Medulla oblongata (tissue), 1 donor: ENCODE results near the gene CDC42SE1.
"Not testable (repeated sequence)": the region's sequence is repeated elsewhere in the genome, so short reads cannot be mapped to it uniquely, and the experiment has no call there.

Experiments used
- DNase-seq: peaks from one replicate; pipeline ENCODE4 v3.0.0-alpha.2; 2015; ENCODE audit errors: extremely low spot score

CDC42SE1 gene, protein sequence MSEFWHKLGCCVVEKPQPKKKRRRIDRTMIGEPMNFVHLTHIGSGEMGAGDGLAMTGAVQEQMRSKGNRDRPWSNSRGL

DNA sequence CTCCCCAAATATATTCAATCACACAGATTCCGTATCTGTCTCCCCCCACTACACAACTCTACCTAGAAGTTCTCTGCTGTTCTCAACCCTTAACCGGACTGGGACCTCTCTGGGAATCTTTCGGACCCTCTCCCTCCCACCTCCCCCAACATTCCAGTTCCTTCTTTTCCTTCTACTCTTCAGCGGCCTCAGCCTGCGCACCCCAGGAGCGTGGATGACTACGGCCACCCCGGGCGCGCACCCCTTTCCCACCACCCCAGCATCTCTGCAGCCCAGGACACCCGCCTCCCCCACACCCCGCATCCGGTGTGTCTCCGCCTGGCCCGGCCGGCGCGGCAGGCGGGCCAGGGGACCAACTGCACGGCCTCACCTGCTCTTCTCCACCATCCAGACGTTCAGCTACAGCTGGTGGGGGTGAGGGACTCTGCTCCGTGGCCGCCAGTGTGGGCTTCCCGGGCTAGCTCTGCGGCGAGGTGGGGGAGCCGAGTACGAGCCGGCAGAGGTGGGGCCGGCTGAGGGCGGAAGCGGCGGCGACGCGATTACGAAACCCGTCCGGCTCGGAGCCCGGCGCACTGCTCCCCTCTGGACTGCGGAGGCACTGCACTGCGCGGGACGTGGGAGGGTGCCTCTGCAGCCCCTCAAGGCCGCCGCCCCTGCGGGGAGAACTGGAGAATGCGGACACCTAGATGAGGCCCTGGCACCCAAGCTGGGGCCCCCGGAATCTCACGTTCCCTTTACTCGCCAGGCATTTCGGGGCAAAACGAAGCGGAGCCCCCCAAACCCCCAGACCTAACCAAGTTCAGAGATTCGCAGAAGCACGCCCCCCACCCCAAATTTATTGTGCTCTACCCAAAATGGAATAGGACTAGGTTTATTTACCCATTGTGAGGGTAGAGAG, at the start of gene CDC42SE1:
Gene CDC42SE1 (minus strand): TSS at position 514 of the 898 bp plus-strand sequence. CDS start 3,892 bp downstream, outside the sequence.
- DNase-seq, result peak; percentile 83

DNA sequence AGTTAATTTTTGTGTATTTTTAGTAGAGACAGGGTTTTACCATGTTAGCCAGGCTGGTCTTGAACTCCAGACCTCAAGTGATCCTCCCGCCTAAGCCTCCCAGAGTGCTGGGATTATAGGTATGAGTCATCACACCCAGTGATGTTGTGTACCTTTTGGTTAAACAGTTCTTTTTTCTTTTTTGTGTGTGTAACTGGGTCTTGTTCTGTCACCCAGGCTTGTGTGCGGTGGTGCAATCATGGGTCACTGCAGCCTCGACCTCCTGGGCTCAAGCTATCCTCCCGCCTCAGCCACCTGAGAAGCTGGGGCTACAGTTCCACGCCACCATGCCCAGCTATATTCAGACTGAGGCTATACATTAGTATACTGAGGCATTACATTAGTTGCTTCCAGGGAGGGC, 48.9 kb upstream of the CDC42SE1 start:
- no peak for DNase-seq

DNA sequence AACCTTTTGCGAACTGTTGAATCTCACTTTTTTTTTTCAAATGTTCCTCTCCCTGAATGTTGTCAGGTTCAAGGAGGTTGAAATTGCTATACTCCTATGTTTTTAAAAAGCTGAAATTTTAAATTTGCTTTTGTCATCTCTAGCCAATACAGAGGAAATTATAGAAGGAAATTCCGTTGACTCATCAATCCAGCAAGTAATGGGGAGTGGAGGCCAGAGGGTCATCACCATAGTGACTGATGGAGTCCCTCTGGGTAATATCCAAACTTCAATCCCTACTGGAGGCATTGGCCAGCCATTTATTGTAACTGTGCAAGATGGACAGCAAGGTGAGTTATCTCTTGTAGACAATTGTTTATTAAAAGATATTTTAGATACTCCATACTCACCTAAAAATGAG, 47.5 kb upstream of the CDC42SE1 start:
- no peak for DNase-seq

DNA sequence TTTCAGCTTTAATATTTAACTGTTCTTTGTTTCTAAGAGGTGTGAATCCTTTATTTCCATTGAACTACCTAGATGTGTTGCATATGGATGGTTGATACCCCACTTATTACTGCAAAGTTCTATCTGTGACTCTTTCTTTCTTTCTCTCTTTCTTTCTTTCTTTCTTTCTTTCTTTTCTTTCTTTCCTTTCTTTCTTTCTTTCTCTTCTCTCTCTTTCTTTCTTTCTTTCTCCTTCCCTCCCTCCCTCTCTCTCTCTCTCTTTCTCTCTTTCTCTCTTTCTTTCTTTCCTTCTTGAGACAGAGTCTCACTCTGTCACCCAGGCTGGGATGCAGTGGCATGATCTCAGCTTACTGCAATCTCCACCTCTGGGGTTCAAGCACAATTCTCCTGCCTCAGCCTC, 45.2 kb upstream of the CDC42SE1 start:
- DNase-seq, result no peak

DNA sequence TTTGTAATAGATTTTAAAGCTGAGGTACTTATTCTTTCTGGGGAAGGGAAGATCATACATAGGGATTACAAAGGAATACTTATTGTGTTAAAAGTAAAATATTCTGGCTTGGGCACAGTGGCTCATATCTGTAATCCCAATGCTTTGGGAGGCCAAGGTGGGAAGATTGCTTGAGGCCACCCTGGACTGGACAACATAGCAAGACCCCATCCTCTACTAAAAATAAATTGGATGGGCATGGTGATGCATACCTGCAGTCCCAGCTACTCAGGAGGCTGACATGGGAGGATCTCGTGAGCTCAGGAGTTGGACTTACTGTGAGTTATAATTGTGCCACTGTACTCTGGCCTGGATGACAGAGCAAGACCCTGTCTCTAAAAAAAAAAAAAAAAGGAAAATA, 38.7 kb upstream of the CDC42SE1 start:
- DNase-seq, result no peak

DNA sequence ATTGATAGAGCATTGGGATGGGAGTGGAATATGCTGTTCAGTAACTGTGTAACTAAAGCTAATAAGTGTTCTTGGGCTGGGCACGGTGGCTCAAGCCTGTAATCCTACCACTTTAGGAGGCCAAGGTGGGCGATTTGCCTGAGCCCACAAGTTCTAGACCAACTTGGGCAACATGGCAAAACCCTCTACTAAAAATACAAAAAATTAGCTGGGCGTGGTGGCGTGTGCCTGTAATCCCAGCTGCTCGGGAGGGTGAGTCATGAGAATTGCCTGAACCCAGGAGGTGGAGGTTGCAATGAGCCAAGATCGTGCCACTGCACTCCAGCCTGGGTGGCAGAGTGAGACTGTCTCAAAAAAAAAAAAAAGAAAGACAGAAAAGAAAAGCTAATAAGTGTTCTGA, 38.0 kb upstream of the CDC42SE1 start:
- DNase-seq, result not testable (repeated sequence)

DNA sequence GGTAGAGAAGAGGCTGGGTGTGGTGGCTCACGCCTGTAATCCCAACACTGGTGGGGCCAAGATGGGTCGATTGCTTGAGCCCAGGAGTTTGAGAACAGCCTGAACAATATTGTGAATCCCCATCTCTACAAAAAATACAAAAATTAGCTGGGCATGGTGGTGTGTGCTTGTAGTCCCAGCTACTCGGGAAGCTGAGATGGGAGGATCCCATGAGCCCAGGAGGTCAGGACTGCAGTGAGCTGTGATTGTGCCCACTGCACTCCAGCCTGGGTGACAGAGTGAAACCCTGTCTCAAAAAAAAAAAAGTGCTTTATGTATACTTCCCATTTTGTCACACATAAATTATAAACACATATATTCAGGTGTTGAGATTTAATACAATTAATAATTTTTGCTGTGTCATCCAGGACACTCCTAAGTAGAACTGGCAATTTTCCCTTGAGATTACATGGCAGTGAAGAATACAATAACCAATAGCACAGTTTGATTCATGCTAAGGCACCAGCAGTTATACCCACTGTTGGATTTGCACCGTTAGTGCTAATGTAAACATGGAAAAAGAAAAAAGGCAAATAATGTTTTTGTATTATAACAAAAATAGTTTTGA, 26.6 kb upstream of the CDC42SE1 start:
- DNase-seq, result no peak

DNA sequence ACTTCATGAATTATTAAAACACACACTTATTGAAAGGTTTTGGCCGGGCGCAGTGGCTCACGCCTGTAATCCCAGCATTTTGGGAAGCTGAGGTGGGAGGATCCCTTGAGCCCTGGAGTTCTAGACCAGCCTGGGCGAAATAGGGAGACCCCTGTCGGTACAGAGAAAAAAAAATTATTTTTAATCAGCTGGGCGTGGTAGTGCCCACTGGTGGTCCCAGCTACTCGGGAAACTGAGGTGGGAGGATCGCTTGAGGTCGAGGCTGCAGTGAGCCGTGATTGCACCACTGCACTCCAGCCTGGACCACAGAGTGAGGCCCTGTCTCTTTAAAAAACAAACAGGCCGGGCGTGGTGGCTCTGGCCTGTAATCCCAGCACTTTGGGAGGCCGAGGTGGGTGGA, 12.8 kb upstream of the CDC42SE1 start:
- DNase-seq, result peak; percentile 2

DNA sequence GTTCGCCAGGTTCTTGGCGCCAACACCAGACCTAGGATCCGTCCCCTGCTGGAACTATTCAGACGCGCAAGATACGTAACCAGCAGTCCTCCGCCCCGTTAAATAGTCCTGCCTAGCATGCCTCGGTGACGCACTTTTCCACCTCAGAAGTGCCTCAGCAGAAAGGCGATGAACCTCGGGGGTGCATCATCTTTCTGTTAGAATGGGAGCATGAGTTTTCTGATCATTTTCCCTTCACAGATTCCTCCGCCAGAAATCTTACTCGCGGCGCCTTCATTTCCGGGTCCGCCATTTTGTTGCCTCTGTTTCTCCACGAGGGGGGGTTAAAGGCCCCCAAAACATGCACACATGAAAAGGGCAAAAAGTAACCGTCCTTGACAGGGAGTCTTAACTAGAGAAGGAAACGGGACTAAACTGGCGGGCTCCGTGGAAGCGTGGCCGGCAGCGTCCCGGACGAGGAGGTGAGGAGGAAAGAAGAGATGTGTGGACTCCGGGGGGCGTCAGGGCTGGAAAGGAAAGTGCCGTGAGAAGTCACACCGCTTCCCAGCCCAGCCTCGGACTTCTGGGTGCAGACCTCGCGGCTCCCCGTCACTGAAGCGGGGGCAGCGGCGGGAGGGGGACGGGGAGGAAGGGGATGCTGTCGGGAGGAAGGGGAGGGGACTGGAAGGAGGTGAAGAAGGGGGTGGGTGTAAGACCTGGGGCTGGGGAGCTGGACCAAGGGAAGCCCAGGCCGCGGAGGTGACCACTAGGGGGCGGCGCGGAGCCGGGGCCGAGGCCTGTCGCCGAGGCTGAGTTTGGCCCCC, 11.3 kb upstream of the CDC42SE1 start, which contains the start of gene GABPB2:
Gene GABPB2 (plus strand): TSS at position 288 of the 803 bp plus-strand sequence. CDS start 17,429 bp downstream, outside the sequence.
- peak; percentile 95 for DNase-seq

DNA sequence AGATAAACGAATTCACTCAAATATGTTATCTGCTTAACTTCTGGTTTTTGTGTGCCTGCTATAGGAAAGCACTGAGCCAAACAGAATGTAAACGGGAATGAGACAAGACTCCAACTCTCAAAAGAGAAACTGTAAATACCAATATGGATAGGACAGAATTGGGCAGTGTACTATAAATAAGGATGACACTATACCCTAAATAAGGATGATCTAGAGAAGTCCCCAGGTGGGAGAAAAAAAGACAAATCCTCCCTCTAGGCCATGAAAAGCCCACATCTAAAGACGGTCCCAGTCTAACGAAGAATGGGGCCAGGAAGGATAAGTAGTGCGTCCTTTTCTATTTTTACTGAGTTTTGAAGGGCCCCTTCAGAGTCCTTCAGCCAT, 9.7 kb upstream of the CDC42SE1 start:
- peak; percentile 2 for DNase-seq

DNA sequence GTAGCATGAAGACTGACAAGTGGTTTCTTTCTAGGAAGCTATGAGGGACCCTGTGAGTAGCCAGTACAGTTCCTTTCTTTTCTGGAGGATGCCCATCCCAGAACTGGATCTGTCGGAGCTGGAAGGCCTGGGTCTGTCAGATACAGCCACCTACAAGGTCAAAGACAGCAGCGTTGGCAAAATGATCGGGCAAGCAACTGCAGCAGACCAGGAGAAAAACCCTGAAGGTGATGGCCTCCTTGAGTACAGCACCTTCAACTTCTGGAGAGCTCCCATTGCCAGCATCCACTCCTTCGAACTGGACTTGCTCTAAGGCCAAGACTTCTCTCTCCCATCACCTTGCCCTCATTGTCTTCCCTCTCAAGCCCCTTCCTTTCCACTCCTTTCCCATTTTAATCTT, 7.8 kb upstream of the CDC42SE1 start:
- peak; percentile 2 for DNase-seq

DNA sequence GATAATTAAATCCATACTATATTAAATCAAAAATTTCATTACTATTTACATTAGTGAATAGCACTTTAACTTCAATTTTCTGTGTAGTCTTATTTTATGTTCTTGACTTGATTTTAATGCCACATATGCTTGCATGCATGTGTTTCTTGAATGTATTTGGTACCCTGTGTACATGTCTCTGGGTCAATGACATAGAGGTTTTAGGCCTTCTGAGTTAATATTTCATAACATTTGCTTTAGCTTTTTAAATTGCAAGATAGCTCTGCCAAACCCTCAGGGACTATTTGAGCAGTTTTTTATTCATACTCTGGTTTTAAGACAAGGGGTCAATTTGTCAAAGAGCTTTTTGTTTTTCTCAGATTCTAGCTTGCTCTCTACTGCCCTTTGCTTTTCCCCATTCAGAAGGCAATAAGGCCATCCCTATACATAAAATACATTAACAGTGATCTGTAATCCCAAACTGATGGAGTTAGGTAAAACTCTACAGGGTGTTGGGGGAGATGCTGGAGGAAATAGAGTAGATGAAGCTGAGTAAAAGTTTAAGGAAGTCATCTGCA, 5.7 kb upstream of the CDC42SE1 start:
- peak; percentile 2 for DNase-seq

DNA sequence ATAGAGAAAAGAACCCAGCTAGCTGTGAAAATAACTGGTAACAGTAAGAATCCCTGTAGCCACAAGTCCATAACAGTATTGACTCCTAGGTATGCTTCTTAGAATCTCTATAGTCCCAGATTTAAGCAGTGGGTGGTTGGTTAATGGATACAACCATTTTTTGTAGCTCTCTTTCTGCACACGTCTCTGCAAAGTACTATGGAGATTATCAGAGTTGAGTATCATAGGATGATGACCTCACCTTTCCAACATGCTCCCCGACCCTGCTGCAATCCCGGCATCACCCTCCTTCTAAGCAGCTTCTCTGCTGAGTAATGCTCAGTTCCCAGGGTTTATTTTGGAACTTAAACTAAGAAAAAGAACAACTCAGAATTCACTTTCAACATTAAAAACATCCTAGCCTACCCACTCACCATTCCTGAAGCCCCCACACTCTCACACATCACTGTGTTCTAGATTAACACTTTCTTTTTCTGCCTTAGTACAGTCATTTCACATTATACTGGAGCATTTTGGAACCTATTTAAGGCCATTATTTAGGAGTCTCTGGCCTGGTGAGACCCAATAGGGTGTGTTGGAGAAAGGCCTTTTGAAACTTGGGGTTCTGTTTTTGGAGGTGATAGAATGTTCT, 3.4 kb upstream of the CDC42SE1 start:
- DNase-seq, result no peak

DNA sequence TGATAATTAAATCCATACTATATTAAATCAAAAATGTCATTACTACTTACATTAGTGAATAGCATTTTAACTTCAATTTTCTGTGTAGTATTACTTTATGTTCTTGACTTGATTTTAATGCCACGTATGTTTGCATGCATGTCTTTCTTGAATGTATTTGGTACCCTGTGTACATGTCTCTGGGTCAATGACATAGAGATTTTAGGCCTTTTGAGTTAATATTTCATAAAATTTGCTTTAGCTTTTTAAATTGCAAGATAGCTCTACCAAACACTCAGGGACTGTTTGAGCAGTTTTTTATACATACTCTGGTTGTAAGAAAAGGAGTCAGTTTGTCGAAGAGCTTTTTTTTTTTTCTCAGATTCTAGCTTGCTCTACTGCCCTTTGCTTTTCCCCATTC, 2.3 kb upstream of the CDC42SE1 start:
- no peak for DNase-seq

DNA sequence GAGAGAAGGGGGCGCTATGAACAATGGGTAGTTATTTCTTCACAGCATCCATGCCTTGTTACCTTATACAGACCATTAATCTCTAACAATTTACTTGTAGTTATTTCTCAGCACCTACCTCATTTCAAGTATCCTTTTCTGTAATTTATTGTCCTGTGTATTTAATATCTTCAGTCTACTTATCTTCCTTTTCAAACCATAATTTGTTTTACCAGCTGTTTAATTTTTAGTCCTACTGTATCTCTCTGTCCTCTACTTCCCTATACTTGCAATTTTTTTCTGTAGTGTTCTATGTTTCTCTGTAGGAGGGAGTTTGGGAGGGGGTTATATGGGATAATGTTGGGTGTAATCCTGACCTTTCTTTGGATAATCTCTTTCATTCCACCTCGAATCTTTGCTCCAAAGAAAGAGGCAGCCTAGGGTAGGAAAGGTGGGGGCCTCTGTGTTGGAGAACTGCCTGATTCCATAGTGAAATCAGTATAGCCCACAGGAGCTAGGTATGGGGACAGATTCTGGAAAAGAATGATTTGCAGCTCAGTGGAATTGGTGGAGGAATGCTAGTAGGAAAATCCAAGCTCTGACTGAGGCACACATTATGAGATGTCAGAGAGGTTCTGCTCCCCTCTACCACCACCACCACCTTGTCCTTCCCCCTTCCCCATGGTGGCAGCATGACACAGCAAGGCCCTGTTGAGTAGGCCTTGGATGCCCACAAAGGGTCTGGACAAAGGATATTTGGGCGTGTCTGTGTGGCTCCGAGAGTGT, 1.4 kb upstream of the CDC42SE1 start:
- peak; percentile 43 for DNase-seq

DNA sequence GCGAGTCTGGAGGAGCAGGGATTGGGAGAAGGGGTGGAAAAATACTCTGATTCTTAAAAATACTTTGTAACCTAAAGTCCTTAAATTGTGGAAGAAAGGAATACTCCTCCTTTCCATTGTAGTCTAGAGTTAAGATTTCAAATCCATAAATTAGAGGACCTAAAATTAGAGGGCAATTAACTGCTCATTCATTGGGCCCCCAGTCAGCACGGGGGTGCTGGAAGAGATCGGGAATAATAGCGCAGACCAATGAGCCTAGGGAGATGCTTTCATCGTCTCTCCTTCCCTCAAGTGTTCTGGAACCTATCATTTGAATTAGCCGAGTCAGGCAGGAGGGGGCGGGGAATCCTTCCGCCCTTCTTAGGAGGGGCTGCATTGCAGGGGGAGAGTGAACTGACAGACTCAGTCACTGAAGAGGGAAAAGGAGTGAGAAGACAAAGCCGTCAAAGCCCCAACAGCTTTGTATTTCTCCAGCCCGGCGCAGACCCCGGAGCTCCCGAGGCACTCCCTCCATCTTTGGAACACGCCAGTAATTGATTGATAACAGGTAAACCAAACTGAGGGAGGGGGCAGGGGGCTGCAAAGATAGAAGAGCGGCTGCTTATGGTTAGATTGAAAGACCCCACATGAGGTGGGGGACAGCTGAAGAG, 710 bp upstream of the CDC42SE1 start, which contains the start of gene MLLT11:
Gene MLLT11 (plus strand): TSS at position 391 of the 650 bp plus-strand sequence. CDS start 6,828 bp downstream, outside the sequence.
- peak; percentile 87 for DNase-seq

DNA sequence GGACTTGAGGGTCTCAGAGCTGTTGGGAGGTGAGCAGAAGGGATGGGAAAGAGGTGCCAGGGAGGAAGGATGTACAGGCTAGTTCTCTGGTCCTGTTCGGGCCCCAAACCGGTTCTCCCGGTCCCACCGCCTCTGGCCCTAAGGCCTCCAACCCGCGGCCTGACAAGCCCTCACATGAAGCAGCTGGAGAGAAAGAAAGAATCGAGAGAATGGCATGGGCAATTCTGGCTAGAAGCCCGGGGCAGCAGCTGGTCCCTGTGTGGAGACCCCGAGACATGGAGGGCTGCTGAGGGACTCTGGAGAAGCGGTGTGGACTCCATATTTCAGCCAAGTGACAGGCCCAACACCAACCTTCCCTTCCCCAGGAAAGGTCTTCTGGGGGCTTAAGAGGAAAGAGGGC, 730 bp downstream of the CDC42SE1 start:
- DNase-seq, result peak; percentile 47

DNA sequence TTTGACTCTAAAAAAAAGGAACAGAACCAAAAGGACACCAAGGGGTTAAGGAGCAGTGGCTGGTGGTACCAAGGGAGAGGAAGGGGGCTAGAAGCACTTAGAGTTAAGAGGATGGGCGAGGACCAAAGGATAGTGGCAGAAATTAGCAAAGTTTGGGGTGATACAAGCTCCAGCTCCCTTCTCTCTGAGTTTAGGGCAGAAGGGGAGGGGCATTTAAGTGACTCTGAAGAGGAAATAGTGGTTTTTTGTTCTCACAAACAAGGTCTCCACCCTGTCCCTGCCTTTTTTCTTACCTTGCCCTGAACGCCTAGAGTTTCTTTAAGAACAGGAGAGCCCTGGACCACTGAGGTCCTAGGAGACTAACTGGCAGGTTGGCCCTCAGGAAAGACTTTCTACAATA, 3.3 kb downstream of the CDC42SE1 start:
- no peak for DNase-seq

DNA sequence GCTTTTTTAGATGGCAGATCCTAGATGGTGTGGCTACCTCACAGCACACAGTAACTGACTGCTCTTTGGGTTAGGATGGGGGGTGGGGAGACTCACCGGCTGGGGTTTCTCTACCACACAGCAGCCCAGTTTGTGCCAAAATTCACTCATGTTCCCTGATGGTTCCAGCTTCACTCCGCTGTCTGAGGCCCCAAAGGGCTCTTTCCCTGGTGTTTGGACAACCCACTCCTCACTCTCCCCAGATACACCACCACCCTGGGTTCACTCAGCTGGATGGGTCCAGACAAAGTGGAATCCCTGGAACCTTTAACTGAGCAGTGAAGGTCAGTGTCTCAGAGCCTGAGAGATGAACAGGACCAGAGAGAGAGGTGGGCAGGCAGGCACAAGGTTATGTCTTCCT, 3.8 kb downstream of the CDC42SE1 start:
- no peak for DNase-seq
